GM12872 (cell line): ENCODE results near the gene LAMTOR5.

Experiments used
- CTCF ChIP-seq: IDR thresholded peaks from 3 replicates; pipeline ENCODE4 v1.5.1; 2011; ENCODE audit warnings: low read depth, mild to moderate bottlenecking, low read length, moderate library complexity; ENCODE audit not compliant: insufficient read depth

The LAMTOR5 gene

GRCh38 chr1:110407260-110408210 is at the start of gene LAMTOR5:
TSS of gene LAMTOR5 (minus strand) at chr1:110407694. CDS start at chr1:110407620, 74 bp downstream.
- 0 out of 3 replicates have a peak, but pooled peaks have one; percentile 17 for TF ChIP-seq CTCF

DNA sequence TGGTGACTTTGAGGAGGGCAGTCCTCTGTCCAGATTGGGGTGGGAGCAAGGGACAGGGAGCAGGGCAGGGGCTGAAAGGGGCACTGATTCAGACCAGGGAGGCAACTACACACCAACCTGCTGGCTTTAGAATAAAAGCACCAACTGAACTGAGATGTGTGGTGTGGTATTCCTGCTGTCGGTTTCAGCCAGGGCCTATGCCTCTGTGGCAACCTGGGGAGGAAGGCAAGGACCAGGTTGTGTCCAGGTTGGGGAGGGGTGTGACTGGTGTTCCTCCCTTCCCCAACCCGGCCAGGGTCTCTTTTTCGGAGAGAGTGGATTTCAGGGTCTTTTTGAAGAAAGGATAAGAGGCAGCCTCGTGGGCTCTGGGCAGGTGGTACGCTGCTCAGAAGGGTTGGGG is 49.7 kb upstream of the LAMTOR5 start:
- no peak for TF ChIP-seq CTCF

DNA sequence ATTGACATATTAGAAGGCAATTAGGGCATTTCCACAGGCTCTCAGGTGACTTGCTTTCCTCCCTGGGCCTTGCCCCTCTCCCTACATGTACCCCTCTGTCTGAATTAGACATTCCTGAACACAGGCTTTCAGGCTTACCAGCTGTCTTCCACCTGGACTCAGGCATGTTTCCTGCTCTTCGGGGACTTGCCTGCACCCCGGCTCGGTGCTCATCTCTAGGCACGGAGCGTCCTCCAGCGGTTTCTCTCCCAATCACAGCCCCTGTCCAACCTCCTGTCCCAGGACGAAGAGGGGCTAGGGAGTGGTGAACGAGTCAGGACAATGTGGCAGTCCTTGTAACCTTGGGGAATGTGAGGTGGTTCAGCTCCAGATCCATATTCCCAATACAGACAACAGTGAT is 47.7 kb upstream of the LAMTOR5 start:
- TF ChIP-seq CTCF: no peak

DNA sequence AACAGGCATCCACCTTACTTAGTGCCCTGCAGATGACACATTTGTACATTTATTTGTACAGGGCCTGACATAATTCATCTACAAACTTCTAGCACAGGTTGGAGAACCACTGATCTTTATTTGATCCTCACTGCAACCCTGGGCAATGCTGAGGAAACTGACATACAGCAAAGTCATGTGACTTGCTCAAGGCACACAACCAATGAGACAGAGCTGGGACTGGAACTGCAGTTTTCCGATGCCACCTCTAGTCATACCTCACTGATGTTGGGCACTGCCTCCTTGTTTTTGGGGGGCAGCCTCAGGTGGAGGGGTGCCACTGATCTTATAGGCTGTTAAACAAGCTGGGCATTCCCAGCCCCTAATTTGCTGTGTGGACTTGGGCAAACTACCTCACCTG is 46.8 kb upstream of the LAMTOR5 start:
- TF ChIP-seq CTCF: no peak

DNA sequence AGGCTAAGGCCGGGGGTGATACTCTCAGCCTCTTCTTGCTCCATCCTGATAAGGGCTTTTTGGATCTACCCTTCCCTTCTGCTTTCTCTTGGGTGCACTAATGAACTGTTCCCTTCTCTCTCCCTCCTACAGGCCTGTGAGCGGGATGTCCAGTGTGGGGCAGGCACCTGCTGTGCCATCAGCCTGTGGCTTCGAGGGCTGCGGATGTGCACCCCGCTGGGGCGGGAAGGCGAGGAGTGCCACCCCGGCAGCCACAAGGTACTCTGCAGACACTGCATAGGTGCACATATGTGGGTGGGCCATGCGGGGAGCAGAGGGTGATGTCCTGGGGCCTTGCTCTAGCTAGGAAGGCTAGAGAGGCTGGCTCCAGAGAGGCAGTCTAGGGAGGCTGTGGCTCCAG is 46.3 kb upstream of the LAMTOR5 start:
- TF ChIP-seq CTCF: no peak

GRCh38 chr1:110452330-110452729 is 44.8 kb upstream of the LAMTOR5 start:
- TF ChIP-seq CTCF: no peak

GRCh38 chr1:110450929-110451328 is 43.4 kb upstream of the LAMTOR5 start, which contains the start of gene PROK1:
TSS of gene PROK1 (plus strand) at chr1:110451149. CDS start at chr1:110451217, 68 bp downstream.
- no peak for TF ChIP-seq CTCF
